DOHH2 (cell line): ENCODE measurements around the gene TRAPPC5.

Experiments used
- H3F3A ChIP-seq: fragments of 200-600 bp; sonication (generic), shearing (Covaris generic); 2 replicates; pipeline ENCODE4 v1.6.0; 2016; ENCODE audit warnings: antibody characterized with exemption, mild to moderate bottlenecking; ENCODE audit not compliant: control insufficient read depth, insufficient read depth
- H3K27ac ChIP-seq: fragments of 200-600 bp; sonication (generic); 2 replicates; pipeline ENCODE4 v1.5.1; 2014; ENCODE audit warnings: low read depth, mild to moderate bottlenecking, low read length, moderate library complexity
- H3K27me3 ChIP-seq: fragments of 200-600 bp; sonication (generic); 2 replicates; pipeline ENCODE4 v1.6.1; 2014; ENCODE audit warnings: mild to moderate bottlenecking, low read length, mixed read lengths; ENCODE audit not compliant: control insufficient read depth
- H3K36me3 ChIP-seq: fragments of 200-600 bp; sonication (generic); 2 replicates; pipeline ENCODE4 v1.6.1; 2014; ENCODE audit warnings: mild to moderate bottlenecking, low read length, moderate library complexity, mixed read lengths; ENCODE audit not compliant: control insufficient read depth
- H3K4me1 ChIP-seq: fragments of 200-600 bp; sonication (generic); 2 replicates; pipeline ENCODE4 v1.6.1; 2014; ENCODE audit warnings: mild to moderate bottlenecking, low read length, mixed read lengths; ENCODE audit not compliant: control insufficient read depth
- H3K4me2 ChIP-seq: fragments of 200-600 bp; sonication (generic); 2 replicates; pipeline ENCODE4 v1.6.0; 2014; ENCODE audit warnings: mild to moderate bottlenecking, low read length, moderate library complexity
- H3K4me3 ChIP-seq: fragments of 200-600 bp; sonication (generic); 2 replicates; pipeline ENCODE4 v1.5.1; 2014; ENCODE audit warnings: mild to moderate bottlenecking, low read length, mixed read lengths
- H3K79me2 ChIP-seq: fragments of 200-600 bp; sonication (generic); 2 replicates; pipeline ENCODE4 v1.6.1; 2014; ENCODE audit warnings: mild to moderate bottlenecking, low read length, mixed read lengths; ENCODE audit not compliant: control insufficient read depth
- H3K9me2 ChIP-seq: fragments of 200-600 bp; sonication (generic); replicated peaks from 2 replicates; pipeline ENCODE4 v1.6.1; 2014; ENCODE audit warnings: mild to moderate bottlenecking, low read length, mixed read lengths; ENCODE audit not compliant: control insufficient read depth
- H3K9me3 ChIP-seq: fragments of 200-600 bp; sonication (generic); 2 replicates; pipeline ENCODE4 v1.6.1; 2014; ENCODE audit warnings: antibody characterized with exemption, low read length, mixed read lengths; ENCODE audit not compliant: control insufficient read depth, insufficient read depth
- H4K20me1 ChIP-seq: fragments of 200-600 bp; sonication (generic); 2 replicates; pipeline ENCODE4 v1.6.0; 2014; ENCODE audit warnings: low read depth, mild to moderate bottlenecking, antibody characterized with exemption, low read length, moderate library complexity; ENCODE audit not compliant: control insufficient read depth, insufficient read depth
- CTCF ChIP-seq: fragments of 200-600 bp; sonication (generic); IDR thresholded peaks from one replicate; pipeline ENCODE4 v1.5.1; 2014; ENCODE audit warnings: antibody characterized with exemption, mild to moderate bottlenecking, low read depth, low read length; ENCODE audit not compliant: poor library complexity, severe bottlenecking
- EZH2phosphoT487 ChIP-seq: fragments of 200-600 bp; sonication (generic); IDR thresholded peaks from 2 replicates; pipeline ENCODE4 v1.6.1; 2017; ENCODE audit warnings: borderline replicate concordance, mild to moderate bottlenecking, antibody characterized with exemption, low read length, moderate library complexity, mixed read lengths

The TRAPPC5 gene

GRCh38 chr19:7676854-7677253 lies 3.8 kb upstream of the TRAPPC5 start, which contains the start of gene MCEMP1:
Gene MCEMP1, plus strand, starts transcription at chr19:7677090. Its CDS starts 31 bp downstream, at chr19:7677121.
- H3K4me2 ChIP-seq: peak within 1 kb of the TSS; percentile 78
- TF ChIP-seq EZH2phosphoT487: no peak
- no peak for TF ChIP-seq CTCF

GRCh38 chr19:7677669-7678311 lies 2.8 kb upstream of the TRAPPC5 start:
- Histone ChIP-seq H3K4me3 (no peak overlapping the region), H3K9me2 (no peaks in the 10 kb centered on the region), H3K4me1 (peaks cover 70% of the 10 kb centered on the region), H3K36me3 (peaks cover 13% of the 10 kb centered on the region), H3K4me2 (peak overlapping the region; percentile 78; the same call in 1 of the 2 replicates), H3K79me2 (peaks cover 21% of the 10 kb centered on the region), H3K27me3 (no peaks in the 10 kb centered on the region; the same call in 1 of the 2 replicates), H3F3A (no peaks in the 10 kb centered on the region; the same call in 1 of the 2 replicates), H3K9me3 (peaks cover 7% of the 10 kb centered on the region; the same call in 1 of the 2 replicates), H3K27ac (no peak overlapping the region), H4K20me1 (no peaks in the 10 kb centered on the region)
- TF ChIP-seq CTCF: no peak
- TF ChIP-seq EZH2phosphoT487: no peak

More at GRCh38 chr19:7676854-7677253, 3.8 kb upstream of the TRAPPC5 start, which contains the start of gene MCEMP1:
- Histone ChIP-seq H3K9me2 (no peaks in the 10 kb centered on the region), H4K20me1 (no peaks in the 10 kb centered on the region), H3K9me3 (peaks cover 7% of the 10 kb centered on the region; the same call in 1 of the 2 replicates), H3K27ac (peak within 1 kb of the TSS; percentile 51), H3K4me1 (peaks cover 68% of the 10 kb centered on the region), H3K4me3 (peak within 1 kb of the TSS; percentile 72), H3K27me3 (no peaks in the 10 kb centered on the region; the same call in 1 of the 2 replicates), H3F3A (no peaks in the 10 kb centered on the region; the same call in 1 of the 2 replicates), H3K79me2 (peaks cover 12% of the 10 kb centered on the region), H3K36me3 (peaks cover 4% of the 10 kb centered on the region; the same call in 1 of the 2 replicates)

- peak; percentile 68 for TF ChIP-seq CTCF
- no peak for TF ChIP-seq EZH2phosphoT487
- Histone ChIP-seq H3K27me3 (no peaks in the 10 kb centered on the region; the same call in 1 of the 2 replicates), H3K9me3 (no peaks in the 10 kb centered on the region), H3F3A (no peaks in the 10 kb centered on the region; the same call in 1 of the 2 replicates), H3K79me2 (peaks cover 21% of the 10 kb centered on the region), H3K27ac (no peak overlapping the region), H3K4me2 (peak overlapping the region; percentile 92), H4K20me1 (no peaks in the 10 kb centered on the region), H3K36me3 (peaks cover 17% of the 10 kb centered on the region), H3K9me2 (no peaks in the 10 kb centered on the region), H3K4me3 (peak overlapping the region; percentile 29), H3K4me1 (peaks cover 66% of the 10 kb centered on the region)
Measured at GRCh38 chr19:7678971-7679751, 1.5 kb upstream of the TRAPPC5 start.
